RPMI8226 (cell line): ENCODE measurements around the gene PRXL2A.

Experiments used
- DNase-seq: peaks from one replicate; pipeline ENCODE4 v3.0.0-alpha.2; 2015

PRXL2A gene

DNA sequence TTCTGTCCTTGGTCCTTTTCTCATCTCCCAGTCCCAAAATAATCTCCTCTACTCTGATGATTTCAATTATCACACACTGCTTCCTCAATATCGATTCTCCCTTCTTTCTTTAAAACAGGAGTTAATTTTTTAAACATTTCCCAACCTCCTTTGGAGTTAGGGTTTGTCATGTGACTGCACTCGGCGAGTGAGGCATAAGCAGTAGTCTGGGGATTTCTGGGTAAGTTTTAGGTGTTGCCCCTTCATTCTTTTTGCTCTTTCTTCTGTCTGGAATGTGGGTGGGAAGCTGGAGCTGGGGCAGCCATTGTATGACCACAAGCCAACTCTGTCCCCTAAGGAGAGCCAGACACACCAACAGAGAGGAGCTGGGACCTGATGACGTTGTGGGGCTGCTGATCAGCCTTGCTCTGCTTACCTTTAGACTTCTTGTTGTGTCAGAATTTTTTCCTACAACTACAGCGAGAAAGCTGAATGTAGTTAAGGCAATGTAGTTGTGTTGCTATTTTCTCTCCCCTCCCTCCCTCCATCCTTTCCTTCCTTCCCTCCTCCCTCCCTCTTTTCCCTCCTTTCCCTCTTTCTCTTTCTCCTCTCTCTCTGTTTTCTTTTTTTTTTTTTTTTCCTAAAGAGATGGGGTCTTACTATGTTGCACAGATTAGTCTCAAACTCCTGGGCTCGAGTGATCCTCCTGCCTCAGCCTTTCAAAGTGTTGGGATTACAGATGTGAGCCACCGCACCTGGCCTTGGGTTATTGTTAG is 39.3 kb downstream of the PRXL2A start:
- no peak for DNase-seq

DNA sequence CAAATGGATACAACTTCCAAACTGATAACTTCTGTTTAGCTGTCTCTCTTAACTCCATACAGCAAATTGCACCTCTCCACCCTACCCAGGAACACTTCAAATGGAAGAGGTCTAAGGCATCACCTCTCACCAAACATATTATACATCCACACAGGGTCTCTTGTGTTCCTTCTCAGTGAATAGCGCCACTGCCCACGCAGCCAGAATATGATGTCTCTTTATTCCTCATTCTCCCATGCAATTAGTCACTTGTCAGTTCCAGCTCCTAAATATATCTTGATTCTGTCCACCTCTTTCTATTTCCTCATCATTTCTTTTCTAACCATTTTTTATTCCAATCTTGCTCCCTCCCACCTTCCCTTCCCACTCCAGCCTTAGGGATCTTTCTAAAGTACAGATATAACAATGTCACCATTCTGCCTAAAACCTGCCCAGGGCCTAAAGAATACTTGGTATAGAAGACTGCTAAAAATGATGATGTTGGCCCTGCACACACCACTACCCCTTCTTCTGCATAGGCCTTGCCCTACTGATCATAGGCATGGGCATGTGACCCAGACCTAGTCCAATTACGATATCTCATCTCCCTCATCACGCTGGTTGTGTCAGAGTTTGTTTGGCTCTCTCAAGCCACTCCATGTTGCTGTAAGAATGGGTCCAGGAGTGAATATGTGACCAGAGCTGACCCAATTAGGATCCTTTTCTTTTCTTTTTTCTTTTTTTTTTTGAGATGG is 40.0 kb downstream of the PRXL2A start:
- no peak for DNase-seq

GRCh38 chr10:80449520-80449919 is 41.2 kb downstream of the PRXL2A start:
- DNase-seq = no peak

DNA sequence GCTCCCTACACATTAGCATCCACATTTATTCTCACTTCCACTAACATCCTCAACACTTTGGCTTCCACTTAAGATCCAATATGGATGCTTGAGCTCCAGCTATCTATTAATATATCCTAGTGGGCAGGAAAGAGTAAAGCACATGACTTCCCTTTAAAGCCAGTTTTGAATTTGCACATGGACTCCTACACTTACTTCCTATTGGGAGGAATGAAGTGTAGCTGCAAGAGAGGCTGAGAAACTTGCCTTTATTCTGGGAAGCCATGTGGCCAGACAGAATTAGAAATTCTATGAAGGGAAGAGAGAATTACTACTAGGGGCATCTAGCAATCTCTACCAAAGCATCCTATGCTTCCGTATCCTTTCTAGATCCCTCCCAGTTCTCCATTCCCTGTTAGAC is 42.8 kb downstream of the PRXL2A start:
- DNase-seq = no peak

DNA sequence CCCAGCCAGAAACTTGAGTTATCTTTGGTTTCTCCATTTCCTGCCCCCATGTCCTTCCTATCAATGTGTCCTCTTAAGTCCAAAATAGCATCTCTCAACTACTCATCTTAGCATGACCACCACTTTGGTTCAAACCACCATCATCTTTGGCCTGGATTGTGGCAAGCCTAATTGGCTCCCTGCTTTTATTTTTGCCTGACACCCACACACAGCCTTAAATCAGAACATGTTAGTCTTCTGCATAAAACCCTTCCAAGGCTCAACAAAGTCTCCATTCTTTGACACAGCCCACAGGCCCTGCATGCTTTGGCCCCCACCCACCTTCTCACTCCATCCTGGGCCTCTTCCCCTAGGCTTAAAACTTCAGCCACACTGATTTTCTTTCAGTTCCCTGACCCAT is 43.7 kb downstream of the PRXL2A start:
- DNase-seq = no peak

DNA sequence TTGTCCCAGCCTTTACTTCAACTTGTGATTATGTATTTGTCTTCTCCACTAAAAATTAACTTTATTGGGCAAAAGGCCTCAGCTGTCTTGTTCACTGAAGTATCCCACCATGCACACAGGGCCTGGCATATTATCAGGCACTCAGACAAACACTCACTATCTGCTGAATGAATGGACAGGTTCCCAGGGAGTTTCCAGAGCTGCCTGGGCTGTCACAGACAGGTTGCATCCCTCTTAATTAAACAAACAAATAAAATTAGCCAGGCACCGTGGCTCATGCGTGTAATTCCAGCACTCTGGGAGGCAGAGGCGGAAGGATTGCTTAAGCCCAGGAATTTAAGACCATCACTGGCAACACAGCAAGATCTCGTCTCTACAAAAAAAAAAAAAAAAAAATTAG is 44.3 kb downstream of the PRXL2A start:
- DNase-seq = no peak

- DNase-seq = no peak
Observed at GRCh38 chr10:80453056-80453841, 44.9 kb downstream of the PRXL2A start.

DNA sequence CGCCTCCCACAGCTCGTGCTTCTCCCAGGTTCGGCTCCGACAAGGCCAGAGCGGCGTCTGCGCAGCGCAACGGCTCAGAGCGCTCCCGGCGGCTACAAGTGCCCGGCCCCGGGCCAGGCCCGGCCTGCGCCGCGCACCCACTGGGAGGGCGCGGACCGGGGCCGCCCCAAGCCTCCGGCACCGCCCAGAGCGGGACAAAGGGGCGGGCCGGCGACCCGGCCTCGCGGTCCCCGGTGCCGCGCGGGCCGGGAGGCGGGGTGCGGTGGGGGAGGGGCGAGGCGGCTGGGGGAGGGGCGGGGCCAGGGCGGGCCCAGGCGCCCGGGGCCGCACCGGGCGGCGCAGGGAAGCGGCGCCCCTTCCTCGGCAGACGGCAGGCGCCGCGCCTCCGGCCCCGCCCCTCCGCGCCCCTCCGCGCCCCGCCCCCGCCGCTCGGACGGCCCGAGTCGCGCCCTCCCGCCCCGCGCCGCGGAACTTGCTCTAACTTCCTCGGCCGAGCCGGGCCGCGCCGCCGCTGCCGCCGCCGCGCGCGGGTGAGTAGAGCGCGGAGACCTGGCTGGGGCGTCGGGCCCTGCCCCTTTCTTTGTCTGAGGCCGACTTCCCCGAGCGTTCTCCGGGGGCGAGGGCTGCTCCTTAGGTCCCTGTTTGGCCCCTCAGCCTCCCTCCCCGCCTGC is 45.6 kb downstream of the PRXL2A start, which contains the start of gene TSPAN14:
Gene TSPAN14 (plus strand): TSS at position 469 of the 671 bp plus-strand sequence. CDS start 34,924 bp downstream, outside the sequence.
- DNase-seq = peak; percentile 76

DNA sequence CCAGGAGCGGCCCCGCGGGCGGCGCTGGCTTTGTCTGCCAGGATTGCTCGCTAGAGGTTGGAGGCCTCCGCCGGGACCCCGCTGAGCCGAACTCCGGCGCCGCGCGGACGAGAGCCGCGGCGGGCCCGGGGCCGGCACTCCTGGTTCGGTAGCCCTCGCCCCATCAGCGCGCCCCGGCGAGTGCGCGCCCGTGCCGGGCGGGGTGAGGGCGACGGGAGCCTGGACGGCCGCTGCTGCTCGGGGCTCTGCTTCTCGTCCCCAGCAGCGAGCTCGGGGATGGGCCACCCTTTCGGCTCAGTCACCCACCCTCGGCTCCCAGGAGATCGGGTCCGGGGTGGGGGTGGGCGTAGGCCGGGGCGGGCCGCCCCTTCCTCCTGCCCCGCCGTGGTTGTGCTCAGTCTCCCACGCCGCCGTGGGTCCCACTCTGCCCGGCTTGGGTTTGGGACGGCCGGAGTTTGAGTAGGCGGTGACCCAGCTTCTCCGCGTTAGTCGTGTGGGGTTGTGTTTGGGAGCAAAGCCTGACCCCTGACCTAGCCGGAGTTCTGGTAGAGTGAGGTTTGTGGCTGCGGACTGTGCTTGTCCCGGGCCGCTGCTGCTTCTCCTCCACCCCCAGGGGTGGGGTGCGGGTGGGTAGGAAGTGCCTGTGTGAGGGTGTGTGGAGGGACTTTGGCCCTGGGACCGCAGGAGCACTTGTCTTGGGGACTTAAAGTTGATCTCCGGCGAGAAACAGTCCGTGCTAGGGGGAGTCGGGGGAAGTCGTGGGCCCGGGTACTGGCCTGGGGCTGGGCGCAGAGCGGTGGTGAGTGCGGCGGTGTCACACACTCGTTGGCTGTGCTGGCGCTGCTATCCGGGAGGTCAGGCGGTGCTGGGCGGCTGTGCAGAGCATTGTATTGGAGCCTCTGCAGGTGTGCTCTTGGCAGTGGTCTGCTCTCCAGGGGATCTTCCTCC is 46.4 kb downstream of the PRXL2A start:
- DNase-seq = peak; percentile 37

- no peak for DNase-seq
Observed at GRCh38 chr10:80455461-80456349, 47.4 kb downstream of the PRXL2A start.

DNA sequence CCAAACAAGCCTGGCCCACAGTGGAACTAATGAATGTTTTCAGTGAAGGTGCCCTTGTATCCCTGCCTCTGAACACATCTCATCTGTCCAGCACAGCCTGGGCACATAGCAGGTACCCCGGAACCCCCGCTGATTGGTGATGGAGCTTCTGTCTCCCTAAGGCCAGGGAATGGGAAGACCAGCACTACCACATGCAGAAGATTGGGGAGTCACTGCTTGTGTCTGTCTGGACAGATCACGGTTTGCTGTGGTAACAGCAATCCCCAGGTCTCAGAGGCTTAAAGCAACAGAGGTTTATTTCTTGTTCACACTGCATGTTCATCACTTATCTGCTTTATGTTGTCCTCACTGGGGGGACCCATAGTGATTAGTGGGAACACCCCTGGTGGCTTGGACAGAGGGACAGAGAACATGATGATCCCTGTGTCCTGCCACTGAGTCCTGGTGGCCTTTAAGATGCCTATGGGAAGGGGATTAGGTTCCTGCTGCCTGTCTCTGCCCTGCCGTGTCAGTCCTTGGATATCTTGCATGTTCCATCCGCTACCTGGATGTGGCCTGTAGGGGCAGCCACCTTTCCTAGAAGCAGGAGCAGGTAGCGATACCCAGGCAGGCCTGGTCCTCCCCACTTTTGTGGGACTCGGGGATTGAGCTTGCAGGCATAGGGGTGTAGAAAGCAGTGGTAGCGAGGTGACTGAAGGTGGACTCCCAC is 49.4 kb downstream of the PRXL2A start:
- no peak for DNase-seq

- no peak for DNase-seq
Observed at GRCh38 chr10:80458263-80458625, 49.9 kb downstream of the PRXL2A start.

DNA sequence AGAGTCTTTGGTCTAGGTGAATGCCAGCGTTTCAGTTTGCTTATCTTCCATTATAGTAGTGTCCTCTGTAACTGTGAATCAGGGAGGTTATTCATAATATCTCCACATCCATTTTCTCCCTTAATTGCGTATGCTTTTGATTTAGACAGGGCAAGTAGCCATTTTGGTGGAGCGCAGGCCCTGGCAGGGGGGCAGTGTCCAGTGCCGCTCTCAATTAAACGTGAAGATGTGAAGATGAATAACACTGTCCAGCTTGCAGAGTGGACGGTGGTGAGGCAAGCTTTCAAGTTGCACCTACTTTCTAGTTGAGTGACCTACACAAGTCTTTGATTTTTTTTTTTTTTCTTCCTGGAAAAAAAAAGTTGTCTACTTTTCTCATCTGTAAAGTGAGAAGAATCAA is 50.3 kb downstream of the PRXL2A start:
- DNase-seq = no peak

GRCh38 chr10:80459047-80459865 is 50.9 kb downstream of the PRXL2A start:
- no peak for DNase-seq

DNA sequence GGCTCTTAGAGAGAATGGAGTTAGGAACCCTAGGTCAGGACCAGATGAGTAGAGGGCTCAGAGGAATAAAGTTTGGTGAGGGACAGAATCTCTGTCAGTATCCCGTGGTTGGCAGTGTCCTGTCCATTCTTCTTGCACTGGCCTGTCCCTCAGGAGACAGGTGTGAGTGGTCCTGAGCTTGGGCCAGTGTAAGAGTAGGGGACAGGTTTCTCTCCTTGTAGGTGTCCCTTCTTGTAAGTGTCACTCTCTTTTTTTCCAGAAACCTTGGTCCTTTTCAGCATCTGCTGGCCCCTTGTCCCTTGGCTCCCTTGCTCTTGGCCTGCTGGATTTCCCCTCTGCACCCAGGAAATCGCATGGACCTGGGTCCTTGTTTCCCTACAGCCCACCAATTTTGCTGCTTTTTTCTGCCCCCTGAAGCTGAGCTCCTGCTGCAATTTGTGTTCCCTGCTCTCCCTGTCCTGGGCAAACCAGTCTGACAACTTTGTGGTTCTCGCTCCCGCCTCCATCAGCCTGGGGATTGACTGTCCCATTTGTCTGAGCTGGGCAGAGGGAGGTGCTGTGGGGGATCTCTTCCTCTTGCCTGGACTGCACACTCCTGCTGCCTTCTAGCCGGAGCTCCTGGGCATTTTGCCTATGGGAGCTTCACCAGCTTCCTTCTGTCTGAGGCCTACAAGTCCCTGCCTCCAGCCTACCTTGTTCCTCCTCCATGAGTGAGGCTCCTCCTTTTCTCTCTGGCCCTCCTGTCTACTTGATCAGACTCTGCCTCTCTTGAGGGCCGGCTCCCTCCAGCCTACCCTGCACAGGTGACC is 52.3 kb downstream of the PRXL2A start:
- no peak for DNase-seq

DNA sequence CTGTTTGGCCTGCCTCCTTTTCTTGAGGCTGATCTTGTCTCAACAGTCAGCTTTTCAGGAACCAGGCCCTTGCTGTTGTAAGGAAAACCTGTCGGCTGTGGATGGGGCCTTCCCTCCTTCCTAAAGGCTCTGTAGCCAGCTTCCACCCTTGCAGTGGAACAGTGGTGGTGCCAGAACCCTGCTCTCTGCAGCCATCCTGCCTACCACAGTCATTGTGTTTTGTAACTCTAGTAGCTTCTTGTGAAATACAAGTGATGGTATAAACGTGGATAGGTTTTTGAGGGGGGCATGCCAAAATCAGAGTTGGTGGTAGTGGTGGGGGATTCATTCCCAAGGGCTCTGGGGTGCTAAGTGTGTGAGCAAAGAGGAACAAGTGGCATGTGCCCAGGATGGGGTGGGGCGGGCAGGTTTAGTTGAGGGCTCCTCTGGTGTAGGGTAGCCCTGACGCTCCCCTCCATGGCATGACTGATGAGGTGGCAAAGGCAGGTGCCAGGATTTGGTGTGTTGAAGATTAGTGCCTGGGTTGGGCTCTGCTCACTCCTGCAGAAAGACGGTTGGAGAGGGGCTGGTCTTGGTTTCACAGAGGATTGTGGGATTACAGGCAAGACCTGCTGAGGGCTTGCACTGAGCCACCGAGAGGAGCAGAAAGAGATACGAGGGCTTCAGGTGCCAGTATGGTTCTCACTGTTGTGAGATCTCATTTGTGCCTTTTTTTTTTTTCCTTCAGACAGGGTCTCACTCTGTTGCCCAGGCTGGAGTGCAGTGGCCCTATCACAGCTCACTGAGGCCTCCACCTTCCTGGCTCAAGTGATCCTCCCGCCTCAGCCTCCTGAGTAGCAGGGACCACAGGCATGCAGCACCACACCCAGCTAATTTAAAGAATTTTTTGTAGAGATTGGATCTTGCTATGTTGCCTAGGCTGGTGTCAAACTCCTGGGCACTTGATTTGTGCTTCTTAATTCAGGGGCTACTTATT is 53.1 kb downstream of the PRXL2A start:
- DNase-seq = no peak
